ENCODE results near the gene CD1B.
"Not testable (repeated sequence)": the region's sequence is repeated elsewhere in the genome, so short reads cannot be mapped to it uniquely, and the experiment has no call there.

DNA sequence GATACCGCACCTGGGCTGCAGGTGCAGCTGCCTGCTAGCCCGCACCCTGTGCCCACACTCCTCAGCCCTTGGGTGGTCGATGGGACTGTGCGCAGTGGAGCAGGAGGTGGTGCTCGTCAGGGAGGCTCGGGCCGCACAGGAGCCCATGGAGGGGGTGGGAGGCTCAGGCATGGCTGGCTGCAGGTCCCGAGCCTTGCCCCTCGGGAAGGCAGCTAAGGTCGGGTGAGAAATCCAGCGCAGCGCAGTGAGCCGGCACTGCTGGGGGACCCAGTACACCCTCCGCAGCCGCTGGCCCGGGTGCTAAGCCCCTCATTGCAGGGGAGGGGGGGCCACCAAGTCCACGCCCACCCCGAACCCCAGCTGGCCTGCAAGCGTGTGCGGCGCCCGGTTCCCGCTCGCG lies 42.8 kb upstream of the CD1B start:
- not testable (repeated sequence) for TF ChIP-seq FOSL2 (IDR thresholded peaks at IDR 0.05; ENCODE audit: borderline replicate concordance, low read depth); SIN3A (IDR thresholded peaks at IDR 0.05; ENCODE audit: borderline replicate concordance, low read depth, low read length); RAD21 (IDR thresholded peaks at IDR 0.05; ENCODE audit: low read length); TAF1 (IDR thresholded peaks at IDR 0.05; ENCODE audit: borderline replicate concordance, low read depth, low read length)
